Lower leg skin (tissue), 4 donors: ENCODE measurements around the gene ZIC5. TPM values are rescaled to one million over a fixed set of nuclear protein-coding genes. Genes with fewer than 3 reads are reported as not detected.

Experiments used
- DNase-seq, 2 donors: peaks; one replicate each; pipeline ENCODE4 v3.0.0-alpha.2; 2019; ENCODE audit warnings: low spot score in 2 of 2
- H3K4me3 ChIP-seq: fragments of 200-600 bp; sonication (generic); 2 replicates; pipeline ENCODE4 v1.5.1; 2017; ENCODE audit warnings: mild to moderate bottlenecking, low read depth; ENCODE audit not compliant: poor library complexity, severe bottlenecking
- CTCF ChIP-seq, 3 donors: fragments of 450-650 bp; IDR thresholded peaks; one replicate each; pipeline ENCODE4 v1.5.1; 2016; ENCODE audit warnings: antibody characterized with exemption in 3 of 3, mild to moderate bottlenecking in 3 of 3, moderate library complexity in 2 of 3
- POLR2A ChIP-seq, 2 donors: fragments of 450-650 bp; IDR thresholded peaks; one replicate each; pipeline ENCODE4 v1.6.1; 2016 to 2017; ENCODE audit warnings: antibody characterized with exemption in 2 of 2, mild to moderate bottlenecking in 1 of 2, moderate library complexity in 1 of 2
- WGBS, 2 donors: methylation state at CpG; one replicate each; pipeline ENCODE4 v1.1.5; 2018; 5-methylcytosine and 5-hydroxymethylcytosine counted together
- intact Hi-C: fragments of 100-400 bp; cut with DNase I; formaldehyde crosslinking; loops from one replicate; pipeline ENCODE4 v1.15.0; 2023; ENCODE audit warnings: low total_unique reads
- total RNA-seq, 4 donors: library from RNA; depleted of rRNA; stranded (reverse); fragments of >200 nt; gene quantifications; one replicate each; pipeline ENCODE4 v1.1.0, GENCODE V29; 2016

Gene ZIC5
- total RNA-seq, 4 donors from 2014 or later = not detected

- H3K4me3 ChIP-seq = no peak overlapping the region
- no peak for DNase-seq
- TF ChIP-seq POLR2A (IDR thresholded peaks at IDR 0.05) (no peak), CTCF (IDR thresholded peaks at IDR 0.05) (no peak)
- 8 to 12% methylated on average over 3 of the region's 3 CpGs for WGBS, 2 donors
- intact Hi-C loops = no loop called here
These were observed 21.4 kb upstream of the ZIC5 start for GRCh38 chr13:99992949-99993351.

GRCh38 chr13:99991828-99992775 lies 20.5 kb upstream of the ZIC5 start:
- WGBS, 2 donors = 18% methylated on average over 36 of the region's 36 CpGs
- DNase-seq = peak in 1 of 2 donors; percentile 70
- no peak overlapping the region for H3K4me3 ChIP-seq
- intact Hi-C loops = no loop called here
- TF ChIP-seq POLR2A (IDR thresholded peaks at IDR 0.05) (no peak), CTCF (IDR thresholded peaks at IDR 0.05) (no peak)

GRCh38 chr13:99991013-99991827 lies 19.7 kb upstream of the ZIC5 start:
- DNase-seq = peak in 1 of 2 donors; percentile 83
- no peak for TF ChIP-seq CTCF (IDR thresholded peaks at IDR 0.05)
- TF ChIP-seq POLR2A (IDR thresholded peaks at IDR 0.05) = no peak
- WGBS, 2 donors = 15 to 17% methylated on average over 26 to 33 of the region's 35 CpGs
- no peak overlapping the region for H3K4me3 ChIP-seq
- intact Hi-C loops = no loop called here

- TF ChIP-seq POLR2A (IDR thresholded peaks at IDR 0.05) = no peak
- no peak for TF ChIP-seq CTCF (IDR thresholded peaks at IDR 0.05)
- H3K4me3 ChIP-seq = no peak overlapping the region
- intact Hi-C loops = no loop called here
- WGBS, 2 donors = 14 to 22% methylated on average over 42 of the region's 42 CpGs
- peak in 1 of 2 donors; percentile 83 for DNase-seq
These were observed 18.8 kb upstream of the ZIC5 start for GRCh38 chr13:99990126-99990977.
